Right cardiac atrium (tissue), 5 donors: ENCODE data around the gene UBE2H. TPM values are rescaled to one million over a fixed set of nuclear protein-coding genes. Genes with fewer than 3 reads are reported as not detected.
A peak's percentile ranks its signal among the peaks of the same experiment; 100 is the strongest.
"Not testable (repeated sequence)": the region's sequence is repeated elsewhere in the genome, so short reads cannot be mapped to it uniquely, and the experiment has no call there.

ENCODE experiments used
- ATAC-seq, 2 donors: fragments of 200-7000 bp; cut with Tn5 transposase; one replicate each; pipeline versions ENCODE4 v1.8.0 to v1.9.1; 2020; ENCODE audit warnings: moderate library complexity in 2 of 2, mild to moderate bottlenecking in 1 of 2
- DNase-seq, 3 donors: peaks; one replicate each; pipeline ENCODE4 v3.0.0-alpha.2; 2020
- H3K27ac ChIP-seq: one replicate; pipeline ENCODE4 v1.5.1; 2013; ENCODE audit warnings: mild to moderate bottlenecking, low read length, control low read depth, moderate library complexity
- H3K27me3 ChIP-seq: one replicate; pipeline ENCODE4 v1.6.1; 2013; ENCODE audit not compliant: control insufficient read depth, insufficient read depth
- H3K4me1 ChIP-seq: one replicate; pipeline ENCODE4 v1.6.1; 2013; ENCODE audit warnings: low read length; ENCODE audit not compliant: control insufficient read depth, insufficient read depth
- H3K4me3 ChIP-seq: one replicate; pipeline ENCODE4 v1.5.1; 2013; ENCODE audit warnings: low read length, control low read depth
- H3K9me3 ChIP-seq: one replicate; pipeline ENCODE4 v1.6.1; 2013; ENCODE audit warnings: low read length; ENCODE audit not compliant: control insufficient read depth
- WGBS: extraction: QIAGEN DNeasy Blood & Tissue Kit; methylation state at CpG from one replicate; pipeline ENCODE4 v1.1.7; 2013; 5-methylcytosine and 5-hydroxymethylcytosine counted together
- intact Hi-C, 4 donors: fragments of 100-400 bp; cut with DNase I; formaldehyde crosslinking; loops; one replicate each; pipeline versions ENCODE4 v1.11.0 to v1.14.0; 2022 to 2023
- polyA plus RNA-seq: library from polyadenylated mRNA; stranded (reverse); fragments of 200-250 nt; gene quantifications from one replicate; pipeline ENCODE4 v1.2.3, GENCODE V29; 2013
- total RNA-seq, 4 donors: library from RNA; stranded (reverse); fragmentation: NEBNext Ultra II Directional; extraction: Animal tissue kit (Norgen Biotek cat#: 25700); gene quantifications; one replicate each; pipeline ENCODE4 v1.2.1, GENCODE V29; 2021
- donor health status: healthy with polysubstance abuse.
- donor health status: DM: no; HTN: yes; CAD: no.
- donor health status: DM: no; HTN: no; CAD: no.
- donor health status: DM: no; HTN: yes; CAD: no; lungs with severe emphysema.
- donor health status: DM: yes; HTN: yes; CAD: no.

The UBE2H gene
- total and polyA plus RNA-seq, 5 donors: 38.2 to 79.0 (median 65.9) TPM

GRCh38 chr7:129797214-129797789 is 155.5 kb downstream of the UBE2H start:
- no peak overlapping the region for H3K4me3 ChIP-seq
- H3K9me3 ChIP-seq: no peaks in the 10 kb centered on the region
- no peak overlapping the region for H3K27ac ChIP-seq
- no peaks in the 10 kb centered on the region for H3K27me3 ChIP-seq
- no peak for DNase-seq
- WGBS: 58% methylated on average over 7 of the region's 7 CpGs
- intact Hi-C loops: no loop called here
- no peaks in the 10 kb centered on the region for H3K4me1 ChIP-seq
- ATAC-seq: no peak

GRCh38 chr7:129796186-129796775 is 156.5 kb downstream of the UBE2H start:
- H3K4me3 ChIP-seq: no peak overlapping the region
- no peak for ATAC-seq
- intact Hi-C loops: no loop called here

DNA sequence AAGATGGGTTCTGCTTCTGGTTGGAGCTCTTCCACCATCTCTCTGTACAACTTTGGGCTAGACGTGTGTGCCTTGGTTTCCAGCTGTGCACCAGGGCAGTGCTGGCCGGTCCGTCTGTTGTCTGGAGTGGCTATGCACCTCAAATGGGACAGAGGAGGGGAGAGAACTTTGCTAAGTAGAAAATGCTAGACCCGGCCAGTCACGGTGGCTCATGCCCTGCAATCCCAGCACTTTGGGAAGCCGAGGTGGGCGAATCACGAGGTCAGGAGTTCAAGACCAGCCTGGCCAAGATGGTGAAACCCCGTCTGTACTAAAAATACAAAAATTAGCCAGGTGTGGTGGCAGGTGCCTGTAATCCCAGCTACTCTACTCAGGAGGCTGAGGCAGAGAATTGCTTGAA is 158.3 kb downstream of the UBE2H start:
- 91% methylated on average over 9 of the region's 9 CpGs for WGBS
- DNase-seq: not testable (repeated sequence)

More at GRCh38 chr7:129796186-129796775, 156.5 kb downstream of the UBE2H start:
- WGBS: 93% methylated on average over 9 of the region's 9 CpGs
- no peak for DNase-seq
- Histone ChIP-seq H3K9me3 (no peaks in the 10 kb centered on the region), H3K4me1 (no peaks in the 10 kb centered on the region), H3K27ac (no peak overlapping the region), H3K27me3 (no peaks in the 10 kb centered on the region)

GRCh38 chr7:129793506-129794310 is 159.1 kb downstream of the UBE2H start:
- no peaks in the 10 kb centered on the region for H3K4me1 ChIP-seq
- DNase-seq (no peak), ATAC-seq (no peak)
- no peaks in the 10 kb centered on the region for H3K9me3 ChIP-seq
- no peaks in the 10 kb centered on the region for H3K27me3 ChIP-seq
- H3K4me3 ChIP-seq: no peak overlapping the region
- intact Hi-C loops: no loop called here
- H3K27ac ChIP-seq: no peak overlapping the region
- 73% methylated on average over 9 of the region's 9 CpGs for WGBS

More for the DNA sequence above, 158.3 kb downstream of the UBE2H start:
- H3K4me3 ChIP-seq, H3K4me1 ChIP-seq, H3K9me3 ChIP-seq, intact Hi-C loops, ATAC-seq, H3K27me3 ChIP-seq, H3K27ac ChIP-seq: not testable (repeated sequence)

DNA sequence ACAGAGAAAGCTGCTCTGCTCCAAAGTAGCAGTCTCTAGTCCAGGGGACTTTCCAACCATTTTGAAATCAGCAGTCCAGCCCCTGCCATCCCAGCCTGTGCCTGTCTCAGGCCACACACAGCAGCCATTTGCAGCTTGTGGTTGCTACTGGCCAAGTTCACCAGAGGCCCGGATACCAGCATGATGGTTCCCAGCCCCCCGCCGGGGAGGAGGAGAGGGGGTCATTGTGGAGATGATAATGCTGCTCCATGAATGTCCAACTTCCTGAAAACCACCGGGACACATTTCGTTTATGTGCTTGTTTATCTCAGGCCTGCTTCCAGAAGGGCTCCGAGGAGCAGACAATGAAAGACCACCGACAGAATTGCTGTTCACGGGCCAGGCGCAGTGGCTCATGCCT is 160.0 kb downstream of the UBE2H start:
- ATAC-seq: no peak
- no peak for DNase-seq
- Histone ChIP-seq H3K9me3 (no peaks in the 10 kb centered on the region), H3K4me3 (no peak overlapping the region), H3K4me1 (no peaks in the 10 kb centered on the region), H3K27ac (no peak overlapping the region), H3K27me3 (no peaks in the 10 kb centered on the region)
- WGBS: 61% methylated on average over 9 of the region's 9 CpGs
- intact Hi-C loops: no loop called here

DNA sequence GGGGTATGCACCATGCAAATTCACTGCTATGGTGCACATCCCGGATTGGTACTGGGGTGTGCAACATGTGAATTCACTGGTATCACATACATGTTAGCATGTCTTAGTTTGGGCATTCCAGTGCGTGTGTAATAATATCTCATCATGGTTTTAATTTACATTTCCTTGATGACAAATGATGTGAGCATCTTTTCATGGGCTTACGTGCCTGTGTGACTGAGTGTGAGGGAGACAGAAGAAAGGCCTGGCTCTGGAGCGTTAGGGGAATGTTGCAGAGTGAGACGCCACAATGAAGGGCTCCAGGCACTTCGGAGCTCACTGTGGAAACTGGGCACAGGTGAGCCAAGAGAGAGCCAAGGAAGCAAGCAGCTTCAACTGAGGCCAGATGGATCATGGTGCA is 162.6 kb downstream of the UBE2H start:
- no peaks in the 10 kb centered on the region for H3K4me1 ChIP-seq
- intact Hi-C loops: no loop called here
- H3K27ac ChIP-seq: no peak overlapping the region
- H3K9me3 ChIP-seq: no peaks in the 10 kb centered on the region
- no peak for DNase-seq
- H3K27me3 ChIP-seq: no peaks in the 10 kb centered on the region
- no peak for ATAC-seq
- 84% methylated on average over 6 of the region's 6 CpGs for WGBS
- no peak overlapping the region for H3K4me3 ChIP-seq

- WGBS: 47% methylated on average over 1 of the region's 1 CpG
- intact Hi-C loops: no loop called here
Observed at GRCh38 chr7:129789652-129790051, 163.1 kb downstream of the UBE2H start.

GRCh38 chr7:129789000-129789399 is 163.8 kb downstream of the UBE2H start:
- no peak for DNase-seq
- no peaks in the 10 kb centered on the region for H3K9me3 ChIP-seq
- 87% methylated on average over 6 of the region's 6 CpGs for WGBS

More at GRCh38 chr7:129789652-129790051, 163.1 kb downstream of the UBE2H start:
- Histone ChIP-seq H3K27me3 (no peaks in the 10 kb centered on the region), H3K4me3 (no peak overlapping the region), H3K27ac (no peak overlapping the region), H3K4me1 (no peaks in the 10 kb centered on the region), H3K9me3 (no peaks in the 10 kb centered on the region)
- ATAC-seq (no peak), DNase-seq (no peak)

GRCh38 chr7:129786825-129787563 is 165.8 kb downstream of the UBE2H start:
- intact Hi-C loops: no loop called here
- H3K4me3 ChIP-seq: no peak overlapping the region
- ATAC-seq (no peak), DNase-seq (no peak)
- H3K27me3 ChIP-seq: no peaks in the 10 kb centered on the region
- no peaks in the 10 kb centered on the region for H3K4me1 ChIP-seq
- WGBS: 58% methylated on average over 13 of the region's 13 CpGs
- no peak overlapping the region for H3K27ac ChIP-seq
- no peaks in the 10 kb centered on the region for H3K9me3 ChIP-seq

More at GRCh38 chr7:129789000-129789399, 163.8 kb downstream of the UBE2H start:
- no peak for ATAC-seq
- intact Hi-C loops: no loop called here
- H3K27me3 ChIP-seq: no peaks in the 10 kb centered on the region
- H3K27ac ChIP-seq: no peak overlapping the region
- H3K4me3 ChIP-seq: no peak overlapping the region
- no peaks in the 10 kb centered on the region for H3K4me1 ChIP-seq

- Histone ChIP-seq H3K4me1 (no peaks in the 10 kb centered on the region), H3K27me3 (no peaks in the 10 kb centered on the region), H3K4me3 (peak overlapping the region; percentile 4), H3K9me3 (no peaks in the 10 kb centered on the region), H3K27ac (no peak overlapping the region)
- ATAC-seq: no peak
- intact Hi-C loops: no loop called here
- DNase-seq: no peak
- WGBS: 8% methylated on average over 44 of the region's 44 CpGs
Observed at GRCh38 chr7:129785685-129786514, 166.9 kb downstream of the UBE2H start.
